PC-3 (cell line): Measurements from ENCODE around the gene PDP2. TPM values are rescaled to one million over a fixed set of nuclear protein-coding genes. Genes with fewer than 3 reads are reported as not detected.

Experiments used
- ATAC-seq: fragments of 200-7000 bp; cut with Tn5 transposase; 2 replicates; pipeline ENCODE4 v1.9.1; 2020; ENCODE audit warnings: mild to moderate bottlenecking, moderate library complexity
- BruUV-seq: library from RNA; stranded (reverse); fragments of 400-500 nt; replicated peaks from 2 replicates; lab custom pipeline; 2021; lab: Mats Ljungman, UMichigan
- CTCF ChIA-PET: fragments of 300-600 bp; sonication (Branson Sonifier 250); formaldehyde crosslinking; loops from one replicate; lab custom pipeline; 2022; ENCODE audit warnings: antibody characterized with exemption; lab: Charles Lee
- POLR2A ChIA-PET: fragments of 300-600 bp; sonication (Branson Sonifier 250); formaldehyde crosslinking; loops from one replicate; lab custom pipeline; 2022; ENCODE audit warnings: antibody characterized with exemption; ENCODE audit not compliant: unreplicated experiment; lab: Charles Lee
- DNase-seq: peaks from one replicate; pipeline ENCODE4 v3.0.0-alpha.2; 2015
- H2AFZ ChIP-seq: fragments of 300-600 bp; sonication (generic); 2 replicates; pipeline ENCODE4 v1.6.0; 2016; ENCODE audit warnings: antibody characterized with exemption, low read length
- H3F3A ChIP-seq: fragments of 300-600 bp; sonication (generic); one replicate; pipeline ENCODE4 v1.6.0; 2017; ENCODE audit warnings: antibody characterized with exemption, low read length, control low read depth, mild to moderate bottlenecking; ENCODE audit not compliant: unreplicated experiment
- H3K27ac ChIP-seq: fragments of 300-600 bp; sonication (generic); 2 replicates; pipeline ENCODE4 v1.5.1; 2016; ENCODE audit warnings: mild to moderate bottlenecking, low read length
- H3K27me3 ChIP-seq: fragments of 300-600 bp; sonication (generic); 2 replicates; pipeline ENCODE4 v1.6.1; 2016; ENCODE audit warnings: low read length, mixed read lengths
- H3K36me3 ChIP-seq: fragments of 300-600 bp; sonication (generic); 2 replicates; pipeline ENCODE4 v1.6.1; 2016; ENCODE audit warnings: low read depth, mixed run types, low read length, mixed read lengths
- H3K4me1 ChIP-seq: fragments of 300-600 bp; sonication (generic); 2 replicates; pipeline ENCODE4 v1.5.1; 2016; ENCODE audit warnings: low read length; ENCODE audit not compliant: insufficient read depth
- H3K4me2 ChIP-seq: fragments of 300-600 bp; sonication (generic); 2 replicates; pipeline ENCODE4 v1.6.0; 2016; ENCODE audit warnings: low read length
- H3K4me3 ChIP-seq: fragments of 300-600 bp; sonication (generic); 2 replicates; pipeline ENCODE4 v1.5.1; 2016; ENCODE audit warnings: mild to moderate bottlenecking, low read length, mixed read lengths
- H3K79me2 ChIP-seq: fragments of 300-600 bp; sonication (generic); 2 replicates; pipeline ENCODE4 v1.6.1; 2017; ENCODE audit warnings: low read length, mixed read lengths
- H3K9ac ChIP-seq: fragments of 300-600 bp; sonication (generic); 2 replicates; pipeline ENCODE4 v1.6.0; 2016; ENCODE audit warnings: mild to moderate bottlenecking, low read length
- H3K9me2 ChIP-seq: fragments of 300-600 bp; sonication (generic); replicated peaks from 2 replicates; pipeline ENCODE4 v1.6.1; 2016; ENCODE audit warnings: mixed run types, low read length, mixed read lengths
- H3K9me3 ChIP-seq: fragments of 300-600 bp; sonication (generic); 2 replicates; pipeline ENCODE4 v1.6.1; 2016; ENCODE audit warnings: low read length, mixed read lengths
- H4K20me1 ChIP-seq: fragments of 300-600 bp; sonication (generic); 2 replicates; pipeline ENCODE4 v1.6.1; 2016; ENCODE audit warnings: low read length, mixed read lengths
- EZH2 ChIP-seq: fragments of 300-600 bp; sonication (generic); IDR thresholded peaks from one replicate; pipeline ENCODE4 v1.6.1; 2017; ENCODE audit warnings: antibody characterized with exemption, mild to moderate bottlenecking, low read length; ENCODE audit not compliant: unreplicated experiment
- EZH2phosphoT487 ChIP-seq: fragments of 300-600 bp; sonication (generic); IDR thresholded peaks from 2 replicates; pipeline ENCODE4 v1.6.1; 2018; ENCODE audit warnings: mild to moderate bottlenecking, antibody characterized with exemption, low read length, borderline replicate concordance
- intact Hi-C: fragments of 100-400 bp; cut with micrococcal nuclease; formaldehyde crosslinking; loops from 2 replicates; pipeline ENCODE4 v1.9.0; 2023
- total RNA-seq: library from RNA; depleted of rRNA; stranded (reverse); fragments of >200 nt; gene quantifications from 2 replicates; pipeline ENCODE4 v1.2.3, GENCODE V29; 2014
- TF ChIP-seq, protein P1 (sequence below): fragments of 300-600 bp; sonication (generic); conservative IDR thresholded peaks from 2 replicates; pipeline ENCODE4 v1.5.1; 2017; ENCODE audit warnings: antibody characterized with exemption, low read depth, mild to moderate bottlenecking, low read length

The PDP2 gene
- total RNA-seq, 1 experiment from 2014 or later = 2.8 TPM

DNA sequence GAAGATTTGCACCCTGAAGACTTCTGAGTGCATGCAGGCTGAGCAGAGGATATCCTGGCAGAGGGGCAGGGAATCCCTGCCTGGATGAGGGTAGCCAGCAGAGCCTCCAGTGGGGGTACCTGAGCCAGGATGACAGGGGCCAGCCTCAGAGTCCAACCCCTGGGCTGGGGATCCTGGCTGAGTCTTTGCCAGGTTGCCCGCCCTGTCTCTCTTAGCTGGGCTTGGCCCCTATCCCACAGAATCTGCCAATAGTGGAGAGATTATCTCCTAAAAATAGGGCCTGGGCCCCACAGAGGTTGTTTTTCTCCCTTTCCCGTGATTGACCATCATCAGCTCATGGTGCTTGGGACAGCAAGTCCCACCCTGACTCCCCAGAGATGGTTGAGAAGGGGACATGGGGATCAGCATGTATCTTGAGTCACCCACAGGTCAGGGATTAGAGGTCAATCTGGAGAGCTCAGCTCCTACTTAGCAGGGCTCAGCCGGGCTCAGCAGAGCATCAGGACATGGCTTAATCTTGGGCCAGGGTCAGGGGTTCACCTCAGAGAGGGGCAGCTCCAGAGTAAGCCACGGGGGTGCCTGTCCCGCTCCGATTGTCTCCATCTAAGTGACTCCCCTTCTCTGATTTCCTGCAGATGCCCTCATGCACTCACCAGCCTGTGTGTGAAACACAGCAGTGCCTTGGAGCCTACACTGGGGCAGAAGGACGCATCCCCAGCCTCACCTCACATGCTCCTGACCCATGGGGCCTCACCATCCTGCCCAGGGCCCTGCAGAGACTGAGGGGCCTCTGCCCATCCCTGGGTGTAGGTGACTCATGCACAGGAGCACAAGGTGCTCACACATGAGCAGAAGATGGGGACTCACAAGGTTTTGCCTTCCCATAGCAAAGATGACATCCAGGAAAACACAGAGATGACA lies 26.9 kb downstream of the PDP2 start:
- H4K20me1 ChIP-seq = no peaks in the 10 kb centered on the region
- no peaks in the 10 kb centered on the region for H3K79me2 ChIP-seq
- ChIA-PET CTCF (interaction anchor here (0.6 kb wide), 1 partner anchor 101 kb away, joined by 3 read pairs; no protein-coding TSS in a partner anchor), POLR2A (no interaction called here)
- no peaks in the 10 kb centered on the region for H3F3A ChIP-seq
- no peaks in the 10 kb centered on the region for H3K4me1 ChIP-seq
- H3K4me3 ChIP-seq = no peak overlapping the region
- H3K27me3 ChIP-seq = no peaks in the 10 kb centered on the region
- no peaks in the 10 kb centered on the region for H3K9me2 ChIP-seq
- H3K36me3 ChIP-seq = no peaks in the 10 kb centered on the region
- intact Hi-C loops = no loop called here
- H3K9me3 ChIP-seq = no peaks in the 10 kb centered on the region
- DNase-seq (no peak), ATAC-seq (no peak)
- H3K27ac ChIP-seq = no peak overlapping the region
- H3K9ac ChIP-seq = no peak overlapping the region
- no peak overlapping the region for H2AFZ ChIP-seq
- BruUV-seq = no TSS peak
- TF ChIP-seq, protein P1, sequence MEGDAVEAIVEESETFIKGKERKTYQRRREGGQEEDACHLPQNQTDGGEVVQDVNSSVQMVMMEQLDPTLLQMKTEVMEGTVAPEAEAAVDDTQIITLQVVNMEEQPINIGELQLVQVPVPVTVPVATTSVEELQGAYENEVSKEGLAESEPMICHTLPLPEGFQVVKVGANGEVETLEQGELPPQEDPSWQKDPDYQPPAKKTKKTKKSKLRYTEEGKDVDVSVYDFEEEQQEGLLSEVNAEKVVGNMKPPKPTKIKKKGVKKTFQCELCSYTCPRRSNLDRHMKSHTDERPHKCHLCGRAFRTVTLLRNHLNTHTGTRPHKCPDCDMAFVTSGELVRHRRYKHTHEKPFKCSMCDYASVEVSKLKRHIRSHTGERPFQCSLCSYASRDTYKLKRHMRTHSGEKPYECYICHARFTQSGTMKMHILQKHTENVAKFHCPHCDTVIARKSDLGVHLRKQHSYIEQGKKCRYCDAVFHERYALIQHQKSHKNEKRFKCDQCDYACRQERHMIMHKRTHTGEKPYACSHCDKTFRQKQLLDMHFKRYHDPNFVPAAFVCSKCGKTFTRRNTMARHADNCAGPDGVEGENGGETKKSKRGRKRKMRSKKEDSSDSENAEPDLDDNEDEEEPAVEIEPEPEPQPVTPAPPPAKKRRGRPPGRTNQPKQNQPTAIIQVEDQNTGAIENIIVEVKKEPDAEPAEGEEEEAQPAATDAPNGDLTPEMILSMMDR = no peak
- no peak for TF ChIP-seq EZH2
- no peak overlapping the region for H3K4me2 ChIP-seq

DNA sequence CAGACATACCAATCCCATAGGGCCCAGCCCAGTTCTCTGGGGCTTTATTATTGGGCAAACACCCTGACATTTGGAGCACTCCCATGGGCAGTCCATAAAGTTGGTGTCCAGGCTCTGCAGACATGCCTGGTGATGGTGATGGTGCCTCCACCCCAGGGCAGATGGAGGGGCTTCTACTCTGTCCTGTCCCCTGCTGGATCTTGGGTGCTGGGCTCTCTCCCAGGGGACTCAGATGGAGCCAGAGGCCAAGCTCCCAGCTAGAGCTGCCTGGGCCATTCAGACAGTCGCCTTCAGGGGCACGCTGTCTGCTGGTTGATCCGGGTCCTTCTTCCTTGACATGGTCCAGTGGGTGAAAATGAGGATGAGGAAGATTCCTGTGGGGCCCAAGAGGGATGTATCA lies 27.8 kb downstream of the PDP2 start:
- Histone ChIP-seq H3K27me3 (no peaks in the 10 kb centered on the region), H3K9me3 (no peaks in the 10 kb centered on the region), H3K4me3 (no peak overlapping the region), H3K79me2 (no peaks in the 10 kb centered on the region), H3K9ac (no peak overlapping the region), H3K27ac (no peak overlapping the region), H3F3A (no peaks in the 10 kb centered on the region), H3K36me3 (no peaks in the 10 kb centered on the region), H4K20me1 (no peaks in the 10 kb centered on the region), H3K4me1 (no peaks in the 10 kb centered on the region), H3K4me2 (no peak overlapping the region), H2AFZ (no peak overlapping the region), H3K9me2 (no peaks in the 10 kb centered on the region)
- ChIA-PET POLR2A (no interaction called here), CTCF (no interaction called here)
- BruUV-seq = no TSS peak
- DNase-seq (no peak), ATAC-seq (no peak)
- intact Hi-C loops = no loop called here
- TF ChIP-seq EZH2 (no peak), EZH2phosphoT487 (no peak)
- TF ChIP-seq, protein P1 = no peak
